ENCODE measurements around the gene ADAM12. TPM values are rescaled to one million over a fixed set of nuclear protein-coding genes. Genes with fewer than 3 reads are reported as not detected.

Gene ADAM12
- polyA plus RNA-seq, 1 of the 3 experiments (the other 2 are of a cell fraction): 25.0 TPM

DNA sequence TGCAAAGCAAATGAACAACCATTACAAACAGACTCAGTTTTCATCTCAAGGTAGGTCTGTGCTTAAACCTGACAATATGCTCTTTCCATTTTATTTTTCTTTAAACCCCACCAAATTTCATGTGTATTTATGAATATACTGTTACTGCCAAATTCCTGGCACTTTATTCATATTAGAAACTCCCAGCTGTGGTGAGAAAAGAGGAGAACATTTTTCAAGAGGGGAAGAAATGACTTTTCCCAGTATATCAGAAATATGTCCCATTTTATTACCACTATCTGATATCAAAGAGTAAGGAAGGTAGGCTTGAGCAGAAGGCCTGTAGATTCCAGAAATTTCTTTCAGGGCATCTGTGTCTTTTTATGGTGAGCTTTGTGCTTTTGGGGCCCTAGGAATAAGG lies 189.6 kb downstream of the ADAM12 start:
- H3K4me3 ChIP-seq (ENCODE audit: low read depth in 2 of 2, low read length in 1 of 2): no peak overlapping the region
- no peaks in the 10 kb centered on the region for H4K20me1 ChIP-seq (ENCODE audit: insufficient read depth)
- peak overlapping the region; percentile 8; the same call in 1 of the 2 replicates for H3K4me2 ChIP-seq
- no peaks in the 10 kb centered on the region for H3K36me3 ChIP-seq (replicated peaks in 1 of 2; ENCODE audit: control insufficient read depth in 1 of 2, insufficient read depth in 2 of 2, low read length in 1 of 2)
- CTCF ChIA-PET: no interaction called here
- peaks cover 2 to 19% of the 10 kb centered on the region in 2 experiments; a peak in 3 of 4 replicates for H3K4me1 ChIP-seq (ENCODE audit: control insufficient read depth in 1 of 2, insufficient read depth in 2 of 2, low read depth in 1 of 2, low read length in 1 of 2)
- H3K9me3 ChIP-seq: no peaks in the 10 kb centered on the region
- DNase-seq: no peak
- H3K9ac ChIP-seq: peak overlapping the region; percentile 35; the same call in 1 of the 2 replicates
- H3K9me2 ChIP-seq: no peaks in the 10 kb centered on the region
- H3F3A ChIP-seq (replicated peaks; ENCODE audit: insufficient read depth): peaks cover 18% of the 10 kb centered on the region
- 0 out of 2 replicates have a peak overlapping the region, but pooled peaks have one; percentile 6 for H2AFZ ChIP-seq (ENCODE audit: low read depth)
- POLR2A ChIA-PET: no interaction called here
- no peaks in the 10 kb centered on the region for H3K79me2 ChIP-seq (ENCODE audit: insufficient read depth)
- H3K27ac ChIP-seq (ENCODE audit: low read depth in 2 of 2, low read length in 1 of 2): peak overlapping the region; percentile 62 to 95; a peak in 3 of 4 replicates
- TF ChIP-seq SMC3 (IDR thresholded peaks at IDR 0.05; ENCODE audit: low read depth, low read length): no peak
- TF ChIP-seq MEF2A (IDR thresholded peaks at IDR 0.05; ENCODE audit: borderline replicate concordance, low read depth): no peak
- no peak for TF ChIP-seq SIN3A (IDR thresholded peaks at IDR 0.05; ENCODE audit: borderline replicate concordance, low read depth, low read length)
- no peak for TF ChIP-seq GABPA (IDR thresholded peaks at IDR 0.05; ENCODE audit: low read depth)
- TF ChIP-seq, protein P1, sequence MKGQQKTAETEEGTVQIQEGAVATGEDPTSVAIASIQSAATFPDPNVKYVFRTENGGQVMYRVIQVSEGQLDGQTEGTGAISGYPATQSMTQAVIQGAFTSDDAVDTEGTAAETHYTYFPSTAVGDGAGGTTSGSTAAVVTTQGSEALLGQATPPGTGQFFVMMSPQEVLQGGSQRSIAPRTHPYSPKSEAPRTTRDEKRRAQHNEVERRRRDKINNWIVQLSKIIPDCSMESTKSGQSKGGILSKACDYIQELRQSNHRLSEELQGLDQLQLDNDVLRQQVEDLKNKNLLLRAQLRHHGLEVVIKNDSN (IDR thresholded peaks at IDR 0.05; ENCODE audit: borderline replicate concordance, low read depth): no peak
- TF ChIP-seq NFIC (IDR thresholded peaks at IDR 0.05; ENCODE audit: borderline replicate concordance): no peak
- TF ChIP-seq, protein P2, sequence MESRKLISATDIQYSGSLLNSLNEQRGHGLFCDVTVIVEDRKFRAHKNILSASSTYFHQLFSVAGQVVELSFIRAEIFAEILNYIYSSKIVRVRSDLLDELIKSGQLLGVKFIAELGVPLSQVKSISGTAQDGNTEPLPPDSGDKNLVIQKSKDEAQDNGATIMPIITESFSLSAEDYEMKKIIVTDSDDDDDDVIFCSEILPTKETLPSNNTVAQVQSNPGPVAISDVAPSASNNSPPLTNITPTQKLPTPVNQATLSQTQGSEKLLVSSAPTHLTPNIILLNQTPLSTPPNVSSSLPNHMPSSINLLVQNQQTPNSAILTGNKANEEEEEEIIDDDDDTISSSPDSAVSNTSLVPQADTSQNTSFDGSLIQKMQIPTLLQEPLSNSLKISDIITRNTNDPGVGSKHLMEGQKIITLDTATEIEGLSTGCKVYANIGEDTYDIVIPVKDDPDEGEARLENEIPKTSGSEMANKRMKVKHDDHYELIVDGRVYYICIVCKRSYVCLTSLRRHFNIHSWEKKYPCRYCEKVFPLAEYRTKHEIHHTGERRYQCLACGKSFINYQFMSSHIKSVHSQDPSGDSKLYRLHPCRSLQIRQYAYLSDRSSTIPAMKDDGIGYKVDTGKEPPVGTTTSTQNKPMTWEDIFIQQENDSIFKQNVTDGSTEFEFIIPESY (IDR thresholded peaks at IDR 0.05; ENCODE audit: borderline replicate concordance, low read depth): no peak
- TF ChIP-seq, protein P3, sequence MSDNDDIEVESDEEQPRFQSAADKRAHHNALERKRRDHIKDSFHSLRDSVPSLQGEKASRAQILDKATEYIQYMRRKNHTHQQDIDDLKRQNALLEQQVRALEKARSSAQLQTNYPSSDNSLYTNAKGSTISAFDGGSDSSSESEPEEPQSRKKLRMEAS (IDR thresholded peaks at IDR 0.05; ENCODE audit: low read depth): no peak
- TF ChIP-seq, protein P4, sequence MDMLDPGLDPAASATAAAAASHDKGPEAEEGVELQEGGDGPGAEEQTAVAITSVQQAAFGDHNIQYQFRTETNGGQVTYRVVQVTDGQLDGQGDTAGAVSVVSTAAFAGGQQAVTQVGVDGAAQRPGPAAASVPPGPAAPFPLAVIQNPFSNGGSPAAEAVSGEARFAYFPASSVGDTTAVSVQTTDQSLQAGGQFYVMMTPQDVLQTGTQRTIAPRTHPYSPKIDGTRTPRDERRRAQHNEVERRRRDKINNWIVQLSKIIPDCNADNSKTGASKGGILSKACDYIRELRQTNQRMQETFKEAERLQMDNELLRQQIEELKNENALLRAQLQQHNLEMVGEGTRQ (IDR thresholded peaks at IDR 0.05; ENCODE audit: borderline replicate concordance, low read depth, low read length): no peak
- no peak for TF ChIP-seq EZH2phosphoT487 (IDR thresholded peaks at IDR 0.05; ENCODE audit: borderline replicate concordance, low read depth)
- TF ChIP-seq, protein P5, sequence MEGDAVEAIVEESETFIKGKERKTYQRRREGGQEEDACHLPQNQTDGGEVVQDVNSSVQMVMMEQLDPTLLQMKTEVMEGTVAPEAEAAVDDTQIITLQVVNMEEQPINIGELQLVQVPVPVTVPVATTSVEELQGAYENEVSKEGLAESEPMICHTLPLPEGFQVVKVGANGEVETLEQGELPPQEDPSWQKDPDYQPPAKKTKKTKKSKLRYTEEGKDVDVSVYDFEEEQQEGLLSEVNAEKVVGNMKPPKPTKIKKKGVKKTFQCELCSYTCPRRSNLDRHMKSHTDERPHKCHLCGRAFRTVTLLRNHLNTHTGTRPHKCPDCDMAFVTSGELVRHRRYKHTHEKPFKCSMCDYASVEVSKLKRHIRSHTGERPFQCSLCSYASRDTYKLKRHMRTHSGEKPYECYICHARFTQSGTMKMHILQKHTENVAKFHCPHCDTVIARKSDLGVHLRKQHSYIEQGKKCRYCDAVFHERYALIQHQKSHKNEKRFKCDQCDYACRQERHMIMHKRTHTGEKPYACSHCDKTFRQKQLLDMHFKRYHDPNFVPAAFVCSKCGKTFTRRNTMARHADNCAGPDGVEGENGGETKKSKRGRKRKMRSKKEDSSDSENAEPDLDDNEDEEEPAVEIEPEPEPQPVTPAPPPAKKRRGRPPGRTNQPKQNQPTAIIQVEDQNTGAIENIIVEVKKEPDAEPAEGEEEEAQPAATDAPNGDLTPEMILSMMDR (IDR thresholded peaks at IDR 0.05): no peak
- no peak for TF ChIP-seq FOXM1 (IDR thresholded peaks at IDR 0.05; ENCODE audit: low read depth)
- TF ChIP-seq NRF1 (IDR thresholded peaks at IDR 0.05; ENCODE audit: low read depth, low read length): no peak
- no peak for TF ChIP-seq TEAD4 (IDR thresholded peaks at IDR 0.05; ENCODE audit: borderline replicate concordance, insufficient read depth)
- no peak for TF ChIP-seq EP300 (IDR thresholded peaks at IDR 0.05; ENCODE audit: borderline replicate concordance in 1 of 2, low read depth in 1 of 2, low read length in 1 of 2)
- TF ChIP-seq RAD21 (IDR thresholded peaks at IDR 0.05; ENCODE audit: low read length): no peak
- no peak for TF ChIP-seq TCF12 (IDR thresholded peaks at IDR 0.05)
- no peaks in the 10 kb centered on the region for H3K27me3 ChIP-seq (ENCODE audit: insufficient read depth)

Data from SK-N-SH (cell line).